Breast epithelium (tissue), 4 donors: ENCODE data around the gene VPS26B. TPM values are rescaled to one million over a fixed set of nuclear protein-coding genes. Genes with fewer than 3 reads are reported as not detected.

Experiments used
- DNase-seq, 2 donors: peaks; one replicate each; pipeline ENCODE4 v3.0.0-alpha.2; 2019; ENCODE audit warnings: low spot score in 2 of 2
- H3K27ac ChIP-seq, 2 donors: fragments of 200-600 bp; sonication (generic) in 1 of 2; one replicate each; pipeline ENCODE4 v1.5.1; 2016 to 2019; ENCODE audit warnings: mild to moderate bottlenecking in 1 of 2
- H3K27me3 ChIP-seq, 2 donors: fragments of 200-600 bp; sonication (generic) in 1 of 2; one replicate each; pipeline versions ENCODE4 v1.5.1 to v1.6.0; 2017 to 2019; ENCODE audit warnings: control low read depth in 1 of 2, mild to moderate bottlenecking in 1 of 2
- H3K36me3 ChIP-seq: fragments of 200-600 bp; one replicate; pipeline ENCODE4 v1.5.1; 2019
- H3K4me1 ChIP-seq, 2 donors: fragments of 200-600 bp; sonication (generic); one replicate each; pipeline ENCODE4 v1.5.1; 2016 to 2019; ENCODE audit warnings: control low read depth in 1 of 2
- H3K4me3 ChIP-seq, 3 donors: fragments of 200-600 bp; sonication (generic); 1 replicate in 2 of 3; 2 replicates in 1 of 3; pipeline ENCODE4 v1.5.1; 2016 to 2019; ENCODE audit warnings: mild to moderate bottlenecking in 3 of 3, moderate library complexity in 2 of 3
- H3K9me3 ChIP-seq, 2 donors: fragments of 200-600 bp; sonication (generic) in 1 of 2; one replicate each; pipeline ENCODE4 v1.5.1; 2016 to 2019; ENCODE audit warnings: control low read depth in 1 of 2
- POLR2A ChIP-seq: fragments of 450-650 bp; IDR thresholded peaks from one replicate; pipeline ENCODE4 v1.6.1; 2016; ENCODE audit warnings: antibody characterized with exemption, mild to moderate bottlenecking, moderate library complexity
- POLR2AphosphoS5 ChIP-seq, 3 donors: sonication (generic); formaldehyde crosslinking; IDR thresholded peaks; one replicate each; pipeline ENCODE4 v1.6.1; 2017; ENCODE audit warnings: antibody characterized with exemption in 3 of 3
- intact Hi-C: fragments of 100-400 bp; cut with DNase I; formaldehyde crosslinking; loops from one replicate; pipeline ENCODE4 v1.15.1; 2023; ENCODE audit warnings: low total_unique reads
- total RNA-seq, 3 donors: library from RNA; depleted of rRNA; stranded (reverse); fragments of >200 nt; gene quantifications; one replicate each; pipeline ENCODE4 v1.1.0, GENCODE V29; 2016
- TF ChIP-seq, protein P1 (sequence below), 3 donors: fragments of 450-650 bp; IDR thresholded peaks; one replicate each; pipeline ENCODE4 v1.5.1; 2016 to 2017; ENCODE audit warnings: antibody characterized with exemption in 3 of 3, mild to moderate bottlenecking in 3 of 3, moderate library complexity in 3 of 3

VPS26B gene
- total RNA-seq, 3 donors from 2014 or later = 34.4 to 45.0 (median 40.1) TPM

DNA sequence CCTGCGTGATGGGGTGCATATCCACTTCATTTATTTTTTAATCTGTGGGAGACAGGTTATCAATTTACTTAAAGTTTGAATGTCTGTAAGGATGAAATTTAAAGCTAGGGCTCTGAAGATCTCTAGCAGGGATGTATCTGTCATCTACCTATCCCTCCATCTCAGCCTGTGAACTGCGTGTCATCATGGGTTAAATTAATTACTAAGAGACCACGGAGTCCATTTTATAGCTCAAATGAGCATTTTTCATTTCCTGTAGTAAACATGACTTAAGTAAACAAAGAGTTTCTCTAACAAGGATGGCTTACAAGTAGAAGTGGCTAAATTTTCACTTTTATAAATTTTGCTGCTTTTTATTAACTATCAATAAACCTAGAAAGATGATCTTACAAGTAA, 48.8 kb downstream of the VPS26B start:
- Histone ChIP-seq H3K9me3 (no peaks in the 10 kb centered on the region), H3K27ac (no peak overlapping the region), H3K36me3 (no peaks in the 10 kb centered on the region), H3K4me1 (peaks cover 3 to 6% of the 10 kb centered on the region in 2 donors), H3K4me3 (no peak overlapping the region), H3K27me3 (peaks cover 0 to 65% of the 10 kb centered on the region in 2 donors)
- intact Hi-C loops = no loop called here
- TF ChIP-seq, protein P1, sequence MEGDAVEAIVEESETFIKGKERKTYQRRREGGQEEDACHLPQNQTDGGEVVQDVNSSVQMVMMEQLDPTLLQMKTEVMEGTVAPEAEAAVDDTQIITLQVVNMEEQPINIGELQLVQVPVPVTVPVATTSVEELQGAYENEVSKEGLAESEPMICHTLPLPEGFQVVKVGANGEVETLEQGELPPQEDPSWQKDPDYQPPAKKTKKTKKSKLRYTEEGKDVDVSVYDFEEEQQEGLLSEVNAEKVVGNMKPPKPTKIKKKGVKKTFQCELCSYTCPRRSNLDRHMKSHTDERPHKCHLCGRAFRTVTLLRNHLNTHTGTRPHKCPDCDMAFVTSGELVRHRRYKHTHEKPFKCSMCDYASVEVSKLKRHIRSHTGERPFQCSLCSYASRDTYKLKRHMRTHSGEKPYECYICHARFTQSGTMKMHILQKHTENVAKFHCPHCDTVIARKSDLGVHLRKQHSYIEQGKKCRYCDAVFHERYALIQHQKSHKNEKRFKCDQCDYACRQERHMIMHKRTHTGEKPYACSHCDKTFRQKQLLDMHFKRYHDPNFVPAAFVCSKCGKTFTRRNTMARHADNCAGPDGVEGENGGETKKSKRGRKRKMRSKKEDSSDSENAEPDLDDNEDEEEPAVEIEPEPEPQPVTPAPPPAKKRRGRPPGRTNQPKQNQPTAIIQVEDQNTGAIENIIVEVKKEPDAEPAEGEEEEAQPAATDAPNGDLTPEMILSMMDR (IDR thresholded peaks at IDR 0.05) = no peak
- TF ChIP-seq POLR2A (no peak), POLR2AphosphoS5 (IDR thresholded peaks at IDR 0.05) (no peak)
- no peak for DNase-seq

DNA sequence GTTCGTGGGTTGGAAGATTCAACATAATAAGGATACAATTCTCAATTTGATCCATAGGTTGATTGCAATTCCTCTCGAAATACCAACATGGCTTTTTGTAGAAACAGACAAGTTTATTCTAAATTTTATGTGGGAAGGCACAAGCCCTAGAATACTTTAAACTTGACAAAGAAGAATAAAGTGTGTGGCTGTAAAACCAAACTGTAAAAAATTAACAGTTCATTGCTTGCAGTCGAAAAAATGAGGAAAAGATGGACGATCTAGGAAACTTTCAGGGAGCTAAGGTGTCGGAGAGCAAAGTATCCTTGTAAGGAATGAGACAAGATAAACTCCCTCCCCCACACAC, 50.7 kb downstream of the VPS26B start:
- no peaks in the 10 kb centered on the region for H3K9me3 ChIP-seq
- H3K4me3 ChIP-seq = peak overlapping the region in 2 of 3 donors; percentile 45 to 64
- intact Hi-C loops = no loop called here
- no peaks in the 10 kb centered on the region for H3K36me3 ChIP-seq
- TF ChIP-seq, protein P1 (IDR thresholded peaks at IDR 0.05) = no peak
- TF ChIP-seq POLR2AphosphoS5 (IDR thresholded peaks at IDR 0.05) (no peak), POLR2A (no peak)
- no peak overlapping the region for H3K27ac ChIP-seq
- H3K27me3 ChIP-seq = peaks cover 0 to 65% of the 10 kb centered on the region in 2 donors
- H3K4me1 ChIP-seq = peaks cover 3 to 6% of the 10 kb centered on the region in 2 donors
- DNase-seq = no peak

DNA sequence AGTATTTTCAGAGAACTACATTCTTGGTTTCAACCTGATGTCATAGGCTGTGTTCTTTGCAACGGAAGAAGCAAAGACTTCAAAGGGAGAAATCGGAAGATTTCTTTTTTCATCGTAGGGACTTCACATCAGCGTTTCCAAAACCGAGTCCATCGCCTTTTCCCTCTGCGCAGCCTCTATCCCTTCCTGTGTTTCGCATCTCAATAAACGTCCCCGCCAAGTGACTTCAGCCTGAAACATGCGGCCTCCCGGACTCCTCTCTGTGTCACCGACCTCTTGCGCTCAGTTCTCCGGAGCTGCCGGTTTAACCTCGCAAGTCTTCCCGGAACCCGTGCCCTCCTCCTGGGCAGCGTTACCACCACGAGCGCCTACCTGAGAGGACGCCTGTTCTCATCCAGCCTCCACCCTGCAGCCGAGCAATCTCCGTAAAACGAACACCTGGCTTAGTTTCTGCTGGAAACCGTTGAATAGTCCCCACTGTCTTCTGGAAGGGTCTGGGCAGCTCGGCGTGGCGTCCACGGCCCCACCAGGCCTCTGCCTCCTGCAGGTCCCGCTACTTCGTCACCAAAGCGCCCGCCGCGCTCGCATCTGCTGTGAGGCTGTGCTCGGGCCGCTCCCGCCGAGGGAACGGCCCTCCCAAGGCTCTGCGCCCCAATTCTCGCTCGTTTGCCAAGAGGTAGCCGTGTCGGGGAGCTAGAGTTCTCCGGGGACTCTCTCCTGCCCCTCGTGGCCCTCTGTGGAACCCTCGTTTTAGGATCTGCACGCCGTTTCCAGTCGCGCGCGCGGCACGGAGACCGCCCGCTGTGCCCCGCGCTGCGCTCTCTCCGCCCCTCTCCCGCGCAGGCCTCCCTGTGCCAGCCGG, 51.3 kb downstream of the VPS26B start, which contains the start of gene GLB1L3:
Gene GLB1L3 (plus strand): TSS at position 846 of the 862 bp plus-strand sequence. CDS start 362 bp downstream, outside the sequence.
- H3K36me3 ChIP-seq = no peaks in the 10 kb centered on the region
- H3K27ac ChIP-seq = peak within 1 kb of the TSS in 1 of 2 donors; percentile 64
- DNase-seq = peak in 1 of 2 donors; percentile 26
- TF ChIP-seq POLR2A (no peak), POLR2AphosphoS5 (IDR thresholded peaks at IDR 0.05) (no peak)
- TF ChIP-seq, protein P1 (IDR thresholded peaks at IDR 0.05) = peak in 1 of 3 donors; percentile 38
- H3K4me3 ChIP-seq = peak within 1 kb of the TSS; percentile 13 to 64 (median 45)
- H3K4me1 ChIP-seq = peaks cover 3 to 6% of the 10 kb centered on the region in 2 donors
- intact Hi-C loops = no loop called here
- H3K9me3 ChIP-seq = no peaks in the 10 kb centered on the region
- peaks cover 0 to 65% of the 10 kb centered on the region in 2 donors for H3K27me3 ChIP-seq

DNA sequence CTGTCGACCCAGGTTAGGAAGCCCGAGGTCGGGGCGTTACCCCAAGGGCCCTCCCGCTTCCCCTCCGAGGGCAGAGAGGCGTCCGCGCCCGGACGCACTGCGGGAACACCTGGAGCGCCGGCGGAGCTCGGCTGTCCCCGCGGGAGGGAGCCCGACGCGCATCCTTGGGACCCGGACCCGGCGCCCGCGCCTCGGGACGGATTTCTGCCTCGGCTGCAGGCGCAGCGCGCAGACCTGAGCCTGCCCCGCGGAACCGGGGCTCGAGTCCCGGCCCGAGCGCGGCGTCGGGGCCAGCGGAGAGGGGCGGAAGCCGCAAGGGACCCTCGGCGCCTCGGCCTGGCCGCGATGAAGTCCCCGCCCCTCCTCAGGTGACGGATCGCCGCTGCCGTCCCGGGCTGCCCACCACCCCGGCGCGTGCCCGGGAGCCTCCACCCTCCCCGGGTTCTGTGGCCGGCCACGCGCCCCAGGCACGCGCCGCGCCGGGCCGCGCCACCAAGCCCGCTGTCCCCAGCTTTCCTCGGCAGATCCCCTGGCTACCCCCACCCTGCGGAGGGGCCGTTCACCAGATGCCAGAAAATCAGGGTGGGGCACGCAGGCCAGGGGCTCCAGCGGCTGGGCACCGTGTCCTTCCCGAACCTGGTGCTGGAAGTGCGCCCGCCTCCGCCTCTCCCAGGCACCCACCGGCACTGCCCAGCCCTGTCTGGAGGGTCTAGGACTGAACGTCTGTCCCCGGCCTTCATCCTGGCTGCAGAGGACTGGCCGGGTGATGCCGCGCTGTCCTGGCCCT, 52.1 kb downstream of the VPS26B start:
- intact Hi-C loops = no loop called here
- Histone ChIP-seq H3K9me3 (no peaks in the 10 kb centered on the region), H3K4me3 (peak overlapping the region; percentile 13 to 64 (median 45)), H3K27ac (no peak overlapping the region), H3K4me1 (peaks cover 3 to 6% of the 10 kb centered on the region in 2 donors), H3K27me3 (peaks cover 0 to 61% of the 10 kb centered on the region in 2 donors), H3K36me3 (no peaks in the 10 kb centered on the region)
- DNase-seq = peak in 1 of 2 donors; percentile 6
- TF ChIP-seq POLR2A = no peak
- TF ChIP-seq, protein P1 (IDR thresholded peaks at IDR 0.05) = no peak
- no peak for TF ChIP-seq POLR2AphosphoS5 (IDR thresholded peaks at IDR 0.05)
